HTERT RPE-1 (cell line): Measurements from ENCODE around the gene ATF7IP2.

Experiments used
- in situ Hi-C: fragments of 300-500 bp; cut with MboI; formaldehyde crosslinking; loops from 4 replicates; pipeline ENCODE4 v1.14.3; 2020; ENCODE audit warnings: low sequenced_read_pairs

ATF7IP2 gene

DNA sequence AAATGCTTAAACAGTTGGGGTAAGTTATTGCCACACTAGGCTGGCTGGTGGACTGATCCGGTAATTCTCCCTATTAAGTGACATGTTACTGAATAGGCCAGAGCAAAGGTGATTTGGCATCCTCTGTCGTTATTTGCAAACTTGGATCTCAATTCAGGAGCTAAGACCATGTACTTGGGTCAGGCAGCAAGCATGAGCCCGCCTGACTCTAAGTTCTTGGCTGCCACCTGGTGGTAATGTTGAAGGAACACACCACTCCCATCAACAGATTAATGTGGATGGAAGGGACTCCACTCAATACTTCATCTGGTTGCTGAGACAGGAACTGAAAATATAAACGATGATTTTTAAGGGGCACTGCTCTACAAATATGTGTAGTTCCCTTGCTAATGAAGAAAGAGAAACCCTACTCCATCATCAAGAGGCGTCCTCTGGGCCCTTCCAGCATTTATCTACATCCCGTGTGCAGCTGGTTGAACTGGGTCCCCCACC is 123.7 kb downstream of the ATF7IP2 start:
- in situ Hi-C loops = no loop called here

DNA sequence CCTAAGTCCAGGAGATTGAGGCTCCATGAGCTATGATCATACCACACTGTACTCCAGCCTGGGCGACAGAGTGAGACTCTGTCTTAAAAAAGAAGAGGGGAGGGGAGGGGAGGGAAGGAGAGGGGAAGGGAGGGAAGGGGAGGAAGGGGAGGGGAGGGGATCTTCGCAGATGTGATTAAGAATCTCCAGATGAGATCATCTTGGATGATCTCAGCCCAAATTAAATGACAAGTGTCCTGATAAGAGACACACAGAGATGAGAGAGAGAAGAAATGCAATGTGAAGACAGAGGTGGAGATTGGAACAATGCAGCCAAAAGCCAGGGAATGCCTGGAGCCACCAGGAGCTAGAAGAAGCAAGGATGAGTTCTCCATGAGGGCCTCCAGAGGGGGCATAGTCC is 124.4 kb downstream of the ATF7IP2 start:
- in situ Hi-C loops = no loop called here

DNA sequence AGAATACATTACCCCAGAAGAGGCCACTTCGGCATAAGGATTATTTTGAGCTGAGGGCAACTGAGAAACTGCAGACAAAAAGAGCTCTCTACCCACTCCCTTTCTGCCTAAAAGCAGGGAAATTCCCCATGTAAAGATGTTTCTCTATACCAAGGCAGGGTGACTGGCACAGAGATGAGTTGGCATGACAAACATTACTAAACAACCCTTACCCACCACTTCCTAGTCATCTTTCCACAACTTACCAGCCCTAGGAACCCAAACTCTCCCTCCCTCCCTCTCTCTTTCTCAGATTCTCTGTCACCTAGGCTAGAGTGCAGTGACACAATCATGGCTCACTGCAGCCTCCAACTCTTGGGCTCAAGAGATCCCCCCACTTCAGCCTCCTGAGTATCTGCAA is 126.0 kb downstream of the ATF7IP2 start:
- in situ Hi-C loops = no loop called here

DNA sequence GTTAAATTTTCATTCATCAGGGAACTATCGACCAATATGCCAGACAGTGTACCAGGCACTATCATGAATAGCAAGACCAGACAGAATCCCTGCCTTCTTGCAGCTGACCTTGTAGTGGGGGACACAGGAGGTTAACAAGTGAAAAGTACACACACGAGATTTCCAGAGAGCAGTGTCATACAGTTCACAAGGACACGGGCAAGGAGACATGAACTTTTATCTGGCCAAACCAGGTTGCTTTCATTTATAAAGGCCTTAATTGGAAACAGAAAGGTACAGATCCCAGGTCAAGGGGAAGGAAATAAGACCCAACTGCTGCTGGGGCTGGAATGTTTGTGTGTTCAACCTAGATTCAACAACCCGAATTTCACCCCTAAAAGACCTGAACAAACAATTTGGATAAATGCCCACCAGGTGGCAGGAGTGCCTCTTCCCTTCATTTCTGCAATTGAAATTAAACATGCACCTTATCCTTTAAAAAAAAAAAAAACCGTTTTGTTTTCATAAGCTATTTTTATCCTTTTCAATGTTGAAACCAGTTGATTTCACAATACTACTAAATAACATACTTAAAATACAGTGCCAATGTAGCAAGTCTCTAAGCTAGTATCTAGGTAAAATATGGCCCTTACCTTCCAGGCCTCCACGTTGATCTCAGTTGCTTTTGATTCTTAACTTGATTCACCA is 128.7 kb downstream of the ATF7IP2 start:
- in situ Hi-C loops = no loop called here

DNA sequence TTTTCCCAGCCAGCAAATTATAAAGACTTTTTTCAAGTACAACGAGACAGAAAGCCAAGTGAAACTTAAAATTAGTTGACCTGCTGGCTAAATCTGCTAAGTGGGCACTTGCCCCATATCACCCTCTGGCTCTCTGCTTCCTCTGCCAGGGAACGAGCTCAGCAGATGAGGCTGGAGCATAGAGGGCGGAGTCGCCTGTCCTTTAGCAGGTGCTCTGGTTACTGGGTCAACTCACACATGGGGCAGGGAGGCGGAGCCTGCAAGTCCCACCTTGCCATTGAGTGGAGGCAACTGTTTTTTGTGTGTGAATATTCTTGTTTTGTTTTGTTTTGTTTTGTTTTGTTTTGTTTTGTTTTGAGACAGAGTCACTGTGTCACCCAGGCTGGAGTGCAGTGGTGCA is 132.0 kb downstream of the ATF7IP2 start:
- in situ Hi-C loops = no loop called here

DNA sequence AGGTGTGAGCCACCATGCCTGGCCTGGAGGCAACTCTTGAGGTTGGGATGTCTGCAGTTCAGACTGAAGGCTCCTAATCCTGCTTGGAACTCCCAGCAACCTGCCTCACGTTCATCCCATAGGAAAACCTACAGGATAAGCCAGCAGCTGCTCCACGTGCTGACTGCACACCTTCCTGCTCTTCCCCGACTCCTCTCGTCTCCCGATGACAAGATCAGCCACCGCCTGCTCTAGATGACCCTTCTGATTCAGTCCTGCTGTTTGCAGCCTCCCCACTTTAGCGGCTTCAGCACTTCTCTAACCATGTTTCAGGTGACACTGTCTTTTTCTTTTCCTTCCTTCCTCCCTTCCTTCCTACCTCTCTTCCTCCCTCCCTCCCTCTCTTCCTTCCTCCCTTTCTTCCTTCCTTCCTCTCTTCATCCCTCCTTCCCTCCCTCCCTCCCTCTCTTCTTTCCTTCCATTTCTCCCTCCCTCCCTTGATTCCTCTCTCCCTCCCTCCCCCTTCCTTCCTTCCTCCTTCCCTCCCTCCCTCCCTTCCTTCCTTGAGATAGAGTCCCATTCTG is 132.7 kb downstream of the ATF7IP2 start:
- in situ Hi-C loops = no loop called here

DNA sequence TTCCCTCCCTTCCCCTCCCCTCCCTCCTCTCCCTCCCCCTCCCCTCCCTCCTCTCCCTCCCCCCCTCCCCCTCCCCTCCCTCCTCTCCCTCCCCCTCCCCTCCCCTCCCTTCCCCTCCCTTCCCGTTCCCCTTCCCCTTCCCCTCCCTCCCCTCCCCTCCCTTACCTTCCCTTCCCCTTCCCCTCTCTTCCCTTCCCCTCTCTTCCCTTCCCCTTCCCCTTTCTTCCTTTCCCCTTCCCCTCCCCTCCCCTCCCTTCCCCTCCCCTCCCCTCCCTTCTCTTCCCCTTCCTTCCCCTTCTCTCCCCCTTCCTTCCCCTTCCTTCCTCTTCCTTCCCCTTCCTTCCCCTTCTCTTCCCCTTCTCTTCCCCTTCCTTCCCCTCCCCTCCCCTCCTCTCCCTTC is 133.4 kb downstream of the ATF7IP2 start:
- in situ Hi-C loops = no loop called here

DNA sequence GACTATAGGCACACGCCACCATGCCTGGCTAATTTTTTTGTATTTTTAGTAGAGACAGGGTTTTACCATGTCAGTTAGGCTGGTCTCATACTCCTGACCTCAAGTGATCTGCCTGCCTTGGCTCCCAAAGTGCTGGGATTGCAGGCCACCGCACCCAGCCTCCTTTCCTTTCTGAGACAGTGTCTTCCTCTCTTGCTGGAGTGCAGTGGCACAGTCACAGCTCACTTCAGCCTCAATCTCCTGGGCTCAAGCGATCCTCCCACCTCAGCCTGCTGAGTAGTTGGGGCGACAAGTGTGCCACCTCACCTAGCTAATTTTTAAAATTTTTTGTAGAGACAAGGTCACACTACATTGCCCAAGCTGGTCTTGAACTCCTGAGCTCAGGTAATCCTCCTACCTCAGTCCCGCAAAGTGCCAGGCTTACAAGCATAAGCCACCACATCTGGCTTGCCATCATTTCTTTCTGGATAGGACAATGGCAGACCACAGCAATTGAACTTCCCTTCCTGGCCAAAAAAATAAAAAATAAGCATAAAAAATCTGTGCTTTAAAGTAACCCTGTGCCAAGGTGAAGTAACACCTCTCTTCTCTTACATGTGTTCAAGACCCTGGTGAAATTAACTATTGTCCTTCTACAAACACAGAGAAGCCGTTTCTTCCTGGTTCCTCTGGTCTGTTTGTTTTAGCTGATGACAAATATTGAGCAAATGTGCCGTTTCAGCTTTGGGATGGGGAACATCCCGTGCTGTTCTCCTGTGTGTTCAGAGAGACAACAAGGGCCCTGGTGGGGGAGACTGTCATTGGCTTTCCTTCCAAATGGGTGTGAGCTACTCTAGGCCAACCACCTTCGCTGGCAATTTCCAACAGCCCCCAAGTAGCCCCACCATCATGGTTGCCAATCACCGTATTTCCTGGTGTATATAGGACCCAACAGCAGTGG is 134.3 kb downstream of the ATF7IP2 start:
- in situ Hi-C loops = no loop called here

DNA sequence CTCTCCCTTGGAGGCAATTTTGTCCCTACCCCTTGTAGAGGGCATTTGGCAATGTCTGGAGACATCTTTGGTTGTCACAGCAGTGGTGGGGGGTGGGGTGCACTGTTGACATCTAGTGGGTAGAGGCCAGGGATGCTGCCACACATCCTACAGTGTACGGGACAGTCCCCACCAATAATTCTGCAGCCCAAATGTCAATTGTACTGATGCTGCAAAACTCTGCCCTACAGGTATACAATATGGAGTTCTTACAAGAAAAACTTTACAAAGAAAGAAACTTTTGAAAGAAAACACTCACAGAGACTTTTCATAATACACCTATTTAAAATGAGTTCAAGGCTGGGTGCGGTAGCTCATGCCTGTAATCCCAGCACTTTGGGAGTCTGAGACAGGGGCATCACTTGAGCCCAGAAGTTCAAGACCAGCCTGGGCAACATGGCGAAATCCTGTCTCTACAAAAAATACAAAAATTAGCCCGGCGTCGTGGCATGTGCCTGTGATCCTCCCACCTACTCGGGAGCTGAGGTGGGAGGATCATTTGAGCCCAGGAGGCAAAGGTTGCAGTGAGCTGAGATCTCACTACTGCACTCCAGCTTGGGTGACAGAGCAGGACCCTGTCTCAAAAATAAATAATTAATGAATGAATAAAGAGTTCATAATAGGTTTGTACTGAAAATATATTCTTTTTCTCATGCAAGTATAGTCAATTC is 135.2 kb downstream of the ATF7IP2 start:
- in situ Hi-C loops = no loop called here

DNA sequence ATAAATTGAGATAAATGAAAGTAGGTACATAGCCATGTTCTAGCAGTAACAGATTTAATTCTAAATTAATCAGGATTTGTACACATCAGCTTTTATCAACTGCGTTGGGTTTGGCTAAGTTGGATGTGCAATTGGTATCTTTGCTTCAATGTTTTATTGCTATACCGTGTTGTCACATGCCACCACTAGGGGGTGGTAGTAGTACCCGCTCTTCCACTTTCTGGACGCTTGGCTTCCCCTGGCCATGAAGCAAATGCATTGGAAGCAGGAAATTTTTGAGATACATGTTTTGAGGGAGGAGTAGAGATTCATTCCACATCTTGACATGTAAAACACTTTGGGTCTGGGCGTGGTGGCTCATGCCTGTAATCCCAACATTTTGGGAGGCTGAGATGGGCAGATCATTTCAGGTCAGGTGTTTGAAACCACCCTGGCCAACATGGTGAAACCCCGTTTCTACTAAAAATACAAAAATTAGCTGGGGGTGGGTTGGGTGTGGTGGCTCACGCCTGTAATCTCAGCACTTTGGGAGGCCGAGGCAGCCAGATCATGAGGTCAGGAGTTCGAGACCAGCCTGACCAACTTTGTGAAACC is 135.9 kb downstream of the ATF7IP2 start:
- in situ Hi-C loops = no loop called here

DNA sequence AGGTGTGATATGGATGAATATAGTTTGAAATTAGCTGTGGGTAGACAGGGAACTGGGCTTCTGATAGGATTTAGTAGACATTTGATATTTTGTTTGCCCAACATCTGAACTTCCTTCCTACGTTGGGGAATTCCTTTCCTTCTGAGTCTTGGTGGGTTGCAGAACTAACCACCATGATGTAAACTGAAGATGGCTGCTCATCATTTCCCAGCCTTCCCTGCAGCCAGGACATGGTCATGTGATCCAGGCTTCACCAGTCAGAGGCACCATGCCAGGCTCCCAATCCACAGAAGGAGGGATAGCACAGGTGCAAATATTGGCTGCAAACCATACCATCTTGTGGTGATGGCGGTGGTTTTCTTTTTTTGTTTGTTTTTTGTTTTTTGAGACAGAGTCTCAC is 137.1 kb downstream of the ATF7IP2 start:
- in situ Hi-C loops = no loop called here

DNA sequence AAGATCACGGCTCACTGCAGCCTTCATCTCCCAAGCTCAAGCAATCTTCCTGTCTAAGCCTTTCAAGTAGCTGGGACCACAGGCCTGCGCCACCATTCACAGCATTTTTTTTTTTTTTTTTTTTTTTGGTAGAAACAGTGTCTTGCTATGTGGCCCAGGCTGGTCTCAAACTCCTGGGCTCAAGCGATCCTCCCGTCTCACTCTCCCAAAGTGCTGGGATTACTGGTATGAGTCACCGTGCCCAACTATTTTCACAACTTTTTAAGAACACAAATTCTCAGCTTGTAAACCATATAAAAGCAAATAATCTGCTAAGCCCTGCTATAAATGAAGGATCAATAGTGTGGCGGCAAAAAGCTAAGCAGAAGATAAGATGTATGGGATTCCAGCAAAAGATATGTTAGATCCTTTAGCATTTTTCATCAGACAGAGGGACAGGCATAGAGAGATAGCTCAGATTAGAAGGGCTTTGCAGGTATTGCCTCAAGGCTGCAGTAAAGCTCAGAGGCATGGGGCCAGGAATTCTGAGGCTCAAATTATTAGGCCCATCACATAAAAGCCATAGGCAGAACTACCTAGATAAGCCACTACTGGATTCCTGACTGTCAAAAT is 139.5 kb downstream of the ATF7IP2 start:
- in situ Hi-C loops = no loop called here

DNA sequence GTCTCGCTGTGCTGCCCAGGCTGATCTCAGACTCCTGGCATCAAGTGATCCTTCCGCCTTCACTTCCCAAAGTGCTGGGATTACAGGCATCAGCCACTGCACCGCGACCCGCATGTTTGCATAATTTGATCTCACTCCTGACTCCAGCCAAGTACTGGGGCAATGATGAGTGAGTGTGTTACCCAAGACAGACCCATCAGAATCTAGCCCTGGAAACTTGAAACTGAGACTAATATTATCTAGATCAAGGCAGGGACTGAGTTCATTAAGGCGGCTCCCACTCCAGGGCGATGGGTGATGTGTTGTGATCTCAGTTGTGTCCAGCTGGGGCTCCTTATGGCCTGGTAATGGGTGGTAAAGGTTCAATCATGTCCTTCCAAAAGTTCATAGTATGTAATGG is 141.1 kb downstream of the ATF7IP2 start:
- in situ Hi-C loops = no loop called here

DNA sequence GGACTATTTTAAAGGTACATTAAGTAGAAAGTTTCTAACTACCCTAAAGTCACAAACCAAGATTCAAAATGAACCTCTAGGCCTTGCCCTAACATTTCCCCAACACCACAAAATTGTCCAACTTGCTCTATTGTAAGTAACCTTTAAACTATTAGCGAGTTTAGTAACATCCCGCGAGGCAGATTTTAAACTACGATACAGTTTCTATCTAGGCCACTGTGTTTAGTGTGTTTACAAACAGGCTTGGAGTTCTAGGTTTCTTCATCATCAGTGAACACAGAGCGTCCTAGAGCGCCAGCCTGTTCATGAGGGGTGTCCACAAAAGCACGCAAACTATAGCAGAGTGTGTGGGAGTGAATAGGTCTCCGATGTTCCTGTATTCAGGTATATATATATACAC is 142.8 kb downstream of the ATF7IP2 start:
- in situ Hi-C loops = no loop called here

DNA sequence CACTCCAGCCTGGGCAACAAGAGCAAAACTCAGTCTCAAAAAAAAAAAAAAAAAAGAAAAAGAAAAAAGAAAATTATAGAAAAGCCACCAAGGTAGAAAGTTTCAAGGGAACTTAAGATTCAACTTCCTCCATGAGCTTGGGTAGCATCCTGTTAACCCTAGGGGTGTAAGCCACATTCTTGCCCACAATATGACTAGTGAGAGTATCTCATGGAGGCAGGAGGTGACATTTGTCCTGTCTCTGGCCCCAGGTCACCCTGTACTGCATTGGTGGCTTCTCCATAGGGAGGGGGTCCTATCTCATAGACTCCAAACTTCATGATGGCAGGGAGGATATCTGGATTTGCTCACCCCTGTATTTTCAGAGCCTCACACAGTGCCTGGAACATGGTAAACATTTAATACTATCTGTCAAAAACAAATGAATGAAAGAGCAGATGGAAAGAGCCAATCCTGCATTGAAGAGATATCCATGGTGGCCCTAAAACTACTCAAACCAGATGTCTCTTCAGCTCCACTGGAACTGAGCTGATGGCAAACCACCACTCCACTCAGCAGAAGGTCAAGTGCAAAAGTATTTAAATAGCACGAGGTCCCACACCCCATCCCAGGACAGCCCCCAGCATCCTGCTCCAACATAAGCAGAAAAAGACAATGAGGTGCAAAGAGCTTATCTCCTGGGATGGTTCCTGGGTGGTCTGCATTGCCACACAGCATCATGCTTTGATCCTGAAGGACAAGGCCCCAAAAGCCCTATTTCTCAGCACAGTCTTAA is 144.2 kb downstream of the ATF7IP2 start:
- in situ Hi-C loops = no loop called here

DNA sequence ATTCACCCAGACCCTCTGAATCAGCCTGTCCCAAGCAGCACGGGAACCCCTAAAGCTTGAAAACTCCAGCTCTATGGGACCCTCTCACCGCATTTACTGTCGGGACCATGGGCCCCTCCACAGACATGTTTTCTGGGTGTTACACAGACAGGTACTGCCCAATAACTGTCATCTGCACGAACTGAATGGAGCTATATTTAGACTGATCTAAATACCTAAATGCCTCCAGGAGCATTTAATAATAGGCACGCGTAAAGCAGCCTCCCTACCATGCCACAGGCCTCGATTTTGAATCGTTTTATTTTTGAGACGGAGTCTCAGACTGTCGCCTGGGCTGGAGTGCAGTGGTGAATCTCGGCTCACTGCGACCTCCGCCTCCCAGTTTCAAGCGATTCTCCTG is 144.8 kb downstream of the ATF7IP2 start:
- in situ Hi-C loops = no loop called here

DNA sequence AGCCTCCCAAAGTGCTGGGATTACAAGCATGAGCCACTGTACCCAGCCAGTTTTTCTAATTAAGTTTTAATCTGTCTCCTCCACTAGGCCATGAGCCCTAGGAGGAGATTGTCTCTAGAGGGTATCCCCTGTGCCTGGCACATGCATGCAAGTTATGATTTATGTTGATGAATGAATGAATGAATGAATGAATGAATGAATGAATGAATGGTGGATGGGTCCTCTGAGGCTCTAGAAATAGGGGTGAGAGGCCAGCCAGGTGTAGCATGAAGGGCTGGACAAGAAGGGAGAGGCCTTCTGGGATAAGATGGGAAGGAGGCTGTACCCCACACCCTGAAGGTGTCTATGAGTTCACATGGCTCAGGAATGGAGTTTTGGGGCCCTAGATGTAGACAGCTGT is 145.7 kb downstream of the ATF7IP2 start:
- in situ Hi-C loops = no loop called here
